SKM-1 (cell line): ENCODE results near the gene DDX1.
"Not testable (repeated sequence)": the region's sequence is repeated elsewhere in the genome, so short reads cannot be mapped to it uniquely, and the experiment has no call there.

Source experiments
- DNase-seq: peaks from one replicate; lab custom pipeline; 2025; ENCODE audit not compliant: unreplicated experiment; lab: John Stamatoyannopoulos, UW

Gene DDX1

GRCh38 chr2:15595342-15595905, 3.8 kb downstream of the DDX1 start:
- no peak for DNase-seq

- no peak for DNase-seq
These were observed 4.3 kb downstream of the DDX1 start for GRCh38 chr2:15595936-15596335.

GRCh38 chr2:15596350-15596749, 4.7 kb downstream of the DDX1 start:
- no peak for DNase-seq

- DNase-seq = no peak
These were observed 5.3 kb downstream of the DDX1 start for GRCh38 chr2:15596968-15597367.

GRCh38 chr2:15599994-15600393, 8.3 kb downstream of the DDX1 start:
- no peak for DNase-seq

- DNase-seq = no peak
These were observed 10.0 kb downstream of the DDX1 start for GRCh38 chr2:15601681-15602080.

- DNase-seq = no peak
These were observed 10.7 kb downstream of the DDX1 start for GRCh38 chr2:15602393-15602792.

- DNase-seq = no peak
These were observed 11.5 kb downstream of the DDX1 start for GRCh38 chr2:15603044-15603765.

GRCh38 chr2:15603948-15604347, 12.3 kb downstream of the DDX1 start:
- DNase-seq = no peak

GRCh38 chr2:15605721-15606120, 14.1 kb downstream of the DDX1 start:
- no peak for DNase-seq

GRCh38 chr2:15606481-15607441, 15.1 kb downstream of the DDX1 start:
- DNase-seq = no peak

- DNase-seq = no peak
These were observed 16.2 kb downstream of the DDX1 start for GRCh38 chr2:15607709-15608391.

GRCh38 chr2:15608392-15608761, 16.7 kb downstream of the DDX1 start:
- DNase-seq = no peak

- DNase-seq = no peak
These were observed 17.8 kb downstream of the DDX1 start for GRCh38 chr2:15609341-15610042.

- no peak for DNase-seq
These were observed 18.8 kb downstream of the DDX1 start for GRCh38 chr2:15610430-15610952.

- DNase-seq = not testable (repeated sequence)
These were observed 20.4 kb downstream of the DDX1 start for GRCh38 chr2:15612101-15612500.

GRCh38 chr2:15613736-15614429, 22.2 kb downstream of the DDX1 start:
- DNase-seq = no peak

GRCh38 chr2:15614545-15615300, 23.1 kb downstream of the DDX1 start:
- no peak for DNase-seq

GRCh38 chr2:15615301-15615920, 23.7 kb downstream of the DDX1 start:
- no peak for DNase-seq
